Tibial nerve (tissue), 3 donors: ENCODE data around the gene ALDH3B1.

ENCODE experiments used
- EP300 ChIP-seq, 2 donors: sonication (generic); formaldehyde crosslinking; IDR thresholded peaks; one replicate each; pipeline ENCODE4 v1.6.1; 2017; ENCODE audit warnings: antibody characterized with exemption in 2 of 2, mild to moderate bottlenecking in 1 of 2
- POLR2A ChIP-seq, 2 donors: fragments of 450-650 bp; IDR thresholded peaks; one replicate each; pipeline ENCODE4 v1.6.1; 2017; ENCODE audit warnings: antibody characterized with exemption in 2 of 2, mild to moderate bottlenecking in 2 of 2, moderate library complexity in 2 of 2

DNA sequence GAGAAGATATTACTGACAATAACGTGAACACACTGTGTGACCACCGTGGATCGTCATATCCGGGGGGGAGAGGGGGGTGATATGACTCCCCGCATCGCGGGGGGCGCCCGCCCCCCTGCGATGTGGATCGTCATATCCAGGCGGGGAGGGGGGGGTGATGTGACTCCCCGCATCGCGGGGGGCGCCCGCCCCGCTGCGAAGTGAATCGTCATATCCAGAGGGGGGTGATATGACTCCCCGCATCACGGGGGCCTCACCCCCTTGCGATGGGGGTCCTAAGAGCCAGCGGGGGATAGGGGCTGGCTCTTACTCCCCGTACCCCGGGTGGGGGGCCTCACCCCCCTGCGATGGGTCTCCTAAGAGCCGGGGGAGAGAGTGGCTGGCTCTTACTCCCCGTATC, 26.2 kb upstream of the ALDH3B1 start:
- no peak for TF ChIP-seq EP300 (IDR thresholded peaks at IDR 0.05)
- no peak for TF ChIP-seq POLR2A (IDR thresholded peaks at IDR 0.05)
